HCT116 (cell line): ENCODE measurements around the gene EPS15. TPM values are rescaled to one million over a fixed set of nuclear protein-coding genes. Genes with fewer than 3 reads are reported as not detected.

Experiments used
- ATAC-seq: fragments of 200-7000 bp; cut with Tn5 transposase; 2 replicates; pipeline ENCODE4 v1.9.1; 2020; ENCODE audit warnings: mild to moderate bottlenecking, moderate library complexity
- BruUV-seq: library from RNA; stranded (reverse); fragments of 400-500 nt; replicated peaks from 2 replicates; lab custom pipeline; 2021; lab: Mats Ljungman, UMichigan
- CTCF ChIA-PET: fragments of 300-600 bp; sonication (Branson Sonifier 250); formaldehyde crosslinking; loops from one replicate; lab custom pipeline; 2021; ENCODE audit warnings: antibody characterized with exemption; lab: Charles Lee
- POLR2A ChIA-PET: fragments of 300-600, 350-600 bp; sonication (Branson Sonifier 250); formaldehyde crosslinking; loops from one replicate; lab custom pipeline; 2021; ENCODE audit warnings: antibody characterized with exemption; lab: Charles Lee
- RAD21 ChIA-PET, 2 experiments: fragments of 300-600 bp; sonication (Branson Sonifier 250); formaldehyde crosslinking; loops; one replicate each; lab custom pipeline; 2023; ENCODE audit warnings: low total read pairs in 2 of 2; ENCODE audit not compliant: uncharacterized antibody in 2 of 2, unreplicated experiment in 2 of 2, low non-redundant PET in 1 of 2; lab: Charles Lee
- DNase-seq: peaks from one replicate; pipeline ENCODE4 v3.0.0-alpha.2; 2010; ENCODE audit warnings: low read depth, low spot score
- H2AFZ ChIP-seq: fragments of 200-600 bp; shearing (Covaris generic), sonication (generic); 2 replicates; pipeline ENCODE4 v1.6.1; 2017; ENCODE audit warnings: low read depth, mixed run types, mixed read lengths, antibody characterized with exemption, low read length; ENCODE audit not compliant: poor library complexity, severe bottlenecking
- H3K27ac ChIP-seq: 2 replicates; pipeline ENCODE4 v1.5.1; 2012; ENCODE audit warnings: low read depth, low read length
- H3K27me3 ChIP-seq: fragments of 200-600 bp; sonication (generic); 2 replicates; pipeline ENCODE4 v1.6.1; 2016; ENCODE audit warnings: mixed run types, low read length, mixed read lengths; ENCODE audit not compliant: insufficient read depth
- H3K36me3 ChIP-seq, 2 experiments: fragments of 200-500 bp in 1 of 2; fragments of 200-600 bp in 1 of 2; sonication (Bioruptor generic) in 1 of 2; sonication (generic) in 1 of 2; 2 replicates each; pipeline versions ENCODE4 v1.5.1 to v1.6.1; 2014 to 2016; ENCODE audit warnings: low read length in 2 of 2, inconsistent platforms in 1 of 2, mixed read lengths in 1 of 2, mixed run types in 1 of 2; ENCODE audit not compliant: insufficient read depth in 2 of 2, control insufficient read depth in 1 of 2
- H3K4me1 ChIP-seq, 2 experiments: fragments of 200-600 bp in 1 of 2; sonication (generic) in 1 of 2; 2 replicates each; pipeline versions ENCODE4 v1.5.1 to v1.6.1; 2012 to 2017; ENCODE audit warnings: low read length in 2 of 2, inconsistent platforms in 1 of 2, mild to moderate bottlenecking in 1 of 2, mixed read lengths in 1 of 2, mixed run types in 1 of 2, moderate library complexity in 1 of 2; ENCODE audit not compliant: insufficient read depth in 2 of 2, control insufficient read depth in 1 of 2
- H3K4me2 ChIP-seq: fragments of 200-600 bp; sonication (generic); 2 replicates; pipeline ENCODE4 v1.6.1; 2017; ENCODE audit warnings: mixed run types, low read length, mixed read lengths
- H3K4me3 ChIP-seq, 2 experiments: fragments of 200-600 bp in 1 of 2; sonication (generic) in 1 of 2; replicated peaks in 1 of 2; 2 replicates each; pipeline ENCODE4 v1.5.1; 2011 to 2016; ENCODE audit warnings: low read length in 2 of 2, control low read depth in 1 of 2, low read depth in 1 of 2, mild to moderate bottlenecking in 1 of 2, mixed read lengths in 1 of 2, mixed run types in 1 of 2
- H3K79me2 ChIP-seq: fragments of 200-600 bp; sonication (generic); 2 replicates; pipeline ENCODE4 v1.6.1; 2017; ENCODE audit warnings: mild to moderate bottlenecking, mixed run types, low read length, moderate library complexity, mixed read lengths; ENCODE audit not compliant: insufficient read depth
- H3K9ac ChIP-seq: fragments of 200-600 bp; sonication (generic); 2 replicates; pipeline ENCODE4 v1.6.1; 2016; ENCODE audit warnings: low read length, mixed read lengths
- H3K9me2 ChIP-seq: fragments of 200-600 bp; sonication (generic), shearing (Covaris generic); 2 replicates; pipeline ENCODE4 v1.6.1; 2017; ENCODE audit warnings: mixed run types, mild to moderate bottlenecking, moderate library complexity; ENCODE audit not compliant: insufficient read depth
- H3K9me3 ChIP-seq, 2 experiments: fragments of 200-500 bp in 1 of 2; fragments of 200-600 bp in 1 of 2; sonication (Bioruptor generic) in 1 of 2; sonication (generic) in 1 of 2; 2 replicates each; pipeline ENCODE4 v1.6.1; 2014 to 2017; ENCODE audit warnings: low read length in 2 of 2, mixed read lengths in 2 of 2, inconsistent platforms in 1 of 2, low read depth in 1 of 2, mild to moderate bottlenecking in 1 of 2, mixed run types in 1 of 2, moderate library complexity in 1 of 2; ENCODE audit not compliant: control insufficient read depth in 1 of 2, insufficient read depth in 1 of 2
- H4K20me1 ChIP-seq: fragments of 200-600 bp; sonication (generic), shearing (Covaris generic); 2 replicates; pipeline ENCODE4 v1.6.1; 2017; ENCODE audit warnings: mixed run types, mild to moderate bottlenecking, moderate library complexity; ENCODE audit not compliant: insufficient read depth
- CEBPB ChIP-seq: IDR thresholded peaks from 2 replicates; pipeline ENCODE4 v1.6.1; 2012; ENCODE audit warnings: low read depth
- EGR1 ChIP-seq: IDR thresholded peaks from 2 replicates; pipeline ENCODE4 v1.6.1; 2012; ENCODE audit warnings: low read depth
- ELF1 ChIP-seq: IDR thresholded peaks from 2 replicates; pipeline ENCODE4 v1.6.1; 2012; ENCODE audit warnings: low read depth, borderline replicate concordance
- EZH2phosphoT487 ChIP-seq: fragments of 200-600 bp; IDR thresholded peaks from 2 replicates; pipeline ENCODE4 v1.6.1; 2018; ENCODE audit warnings: antibody characterized with exemption, borderline replicate concordance
- FOSL1 ChIP-seq: IDR thresholded peaks from 2 replicates; pipeline ENCODE4 v1.6.1; 2012; ENCODE audit warnings: low read depth
- JUND ChIP-seq: IDR thresholded peaks from 2 replicates; pipeline ENCODE4 v1.6.1; 2012
- POLR2A ChIP-seq: IDR thresholded peaks from 2 replicates; pipeline ENCODE4 v1.7.0; 2011; ENCODE audit warnings: borderline replicate concordance; ENCODE audit not compliant: insufficient read depth, insufficient read length; ENCODE audit errors: extremely low read depth
- POLR2AphosphoS5 ChIP-seq: IDR thresholded peaks from 2 replicates; pipeline ENCODE4 v1.6.1; 2011; ENCODE audit warnings: mild to moderate bottlenecking, low read depth, low read length, moderate library complexity
- RAD21 ChIP-seq: IDR thresholded peaks from 2 replicates; pipeline ENCODE4 v1.6.1; 2012; ENCODE audit warnings: low read depth, mild to moderate bottlenecking
- SP1 ChIP-seq: IDR thresholded peaks from 2 replicates; pipeline ENCODE4 v1.6.1; 2012; ENCODE audit warnings: low read depth
- SRF ChIP-seq: IDR thresholded peaks from 2 replicates; pipeline ENCODE4 v1.6.1; 2012; ENCODE audit warnings: low read depth
- TCF7L2 ChIP-seq: IDR thresholded peaks from 2 replicates; pipeline ENCODE4 v1.7.0; 2011; ENCODE audit warnings: borderline replicate concordance, inconsistent platforms; ENCODE audit not compliant: insufficient read depth, insufficient read length; ENCODE audit errors: extremely low read depth
- YY1 ChIP-seq: IDR thresholded peaks from 2 replicates; pipeline ENCODE4 v1.6.1; 2011; ENCODE audit warnings: low read length, low read depth, moderate library complexity, mild to moderate bottlenecking; ENCODE audit not compliant: insufficient replicate concordance; ENCODE audit errors: extremely low read depth
- ZFX ChIP-seq: fragments of 450-650 bp; IDR thresholded peaks from 2 replicates; pipeline ENCODE4 v1.6.1; 2017
- intact Hi-C: fragments of 100-400 bp; cut with micrococcal nuclease; formaldehyde crosslinking; loops from 2 replicates; pipeline ENCODE4 v1.10.0; 2022
- total RNA-seq: library from RNA; stranded (reverse); gene quantifications from one replicate; pipeline ENCODE4 v1.2.1, GENCODE V29; 2021; ENCODE audit not compliant: unreplicated experiment
- TF ChIP-seq, protein P1 (sequence below), 3 experiments: fragments of 200-600 bp in 1 of 3; sonication (generic) in 1 of 3; IDR thresholded peaks in 2 of 3; conservative IDR thresholded peaks in 1 of 3; 2 replicates each; pipeline ENCODE4 v1.5.1; 2012 to 2017; ENCODE audit warnings: low read depth in 2 of 3, low read length in 2 of 3, antibody characterized with exemption in 1 of 3, borderline replicate concordance in 1 of 3, control low read depth in 1 of 3, mild to moderate bottlenecking in 1 of 3, mixed read lengths in 1 of 3, mixed run types in 1 of 3, moderate library complexity in 1 of 3; ENCODE audit not compliant: insufficient read depth in 1 of 3
- TF ChIP-seq, protein P2 (sequence below): IDR thresholded peaks from 2 replicates; pipeline ENCODE4 v1.6.1; 2012; ENCODE audit warnings: low read depth
- TF ChIP-seq, protein P3 (sequence below): IDR thresholded peaks from 2 replicates; pipeline ENCODE4 v1.6.1; 2012
- TF ChIP-seq, protein P4 (sequence below): IDR thresholded peaks from 2 replicates; pipeline ENCODE4 v1.6.1; 2011; ENCODE audit warnings: mild to moderate bottlenecking, low read length, moderate library complexity; ENCODE audit not compliant: insufficient replicate concordance; ENCODE audit errors: extremely low read depth
- TF ChIP-seq, protein P5 (sequence below): IDR thresholded peaks from 2 replicates; pipeline ENCODE4 v1.6.1; 2012

The EPS15 gene
- total RNA-seq, 1 experiment from 2014 or later, result 41.2 TPM

DNA sequence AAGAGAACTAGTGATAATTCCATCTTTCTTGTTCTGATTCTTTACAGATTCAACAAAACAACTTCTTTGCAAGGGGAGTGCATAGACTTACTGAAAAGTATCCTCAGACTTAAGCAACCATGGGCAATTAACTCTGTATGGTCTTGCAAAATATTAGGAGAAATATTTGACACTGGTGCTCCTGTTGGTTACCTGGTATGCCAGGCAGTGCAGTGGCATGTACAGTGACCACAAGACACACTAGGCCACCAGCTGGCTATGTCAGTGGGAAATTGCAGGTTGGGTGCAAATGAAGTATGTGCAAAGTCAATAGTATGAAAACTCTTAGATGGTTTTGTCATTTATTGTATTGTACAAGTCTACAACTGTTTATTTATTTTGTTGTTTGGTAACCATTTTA, 34.5 kb downstream of the EPS15 start:
- BruUV-seq, result no TSS peak
- no peak overlapping the region for H3K4me3 ChIP-seq
- ATAC-seq (no peak), DNase-seq (no peak)
- RAD21 ChIA-PET, result no interaction called here
- no peak for TF ChIP-seq EZH2phosphoT487
- no peak for TF ChIP-seq CEBPB
- no peak for TF ChIP-seq TCF7L2
- TF ChIP-seq, protein P1, sequence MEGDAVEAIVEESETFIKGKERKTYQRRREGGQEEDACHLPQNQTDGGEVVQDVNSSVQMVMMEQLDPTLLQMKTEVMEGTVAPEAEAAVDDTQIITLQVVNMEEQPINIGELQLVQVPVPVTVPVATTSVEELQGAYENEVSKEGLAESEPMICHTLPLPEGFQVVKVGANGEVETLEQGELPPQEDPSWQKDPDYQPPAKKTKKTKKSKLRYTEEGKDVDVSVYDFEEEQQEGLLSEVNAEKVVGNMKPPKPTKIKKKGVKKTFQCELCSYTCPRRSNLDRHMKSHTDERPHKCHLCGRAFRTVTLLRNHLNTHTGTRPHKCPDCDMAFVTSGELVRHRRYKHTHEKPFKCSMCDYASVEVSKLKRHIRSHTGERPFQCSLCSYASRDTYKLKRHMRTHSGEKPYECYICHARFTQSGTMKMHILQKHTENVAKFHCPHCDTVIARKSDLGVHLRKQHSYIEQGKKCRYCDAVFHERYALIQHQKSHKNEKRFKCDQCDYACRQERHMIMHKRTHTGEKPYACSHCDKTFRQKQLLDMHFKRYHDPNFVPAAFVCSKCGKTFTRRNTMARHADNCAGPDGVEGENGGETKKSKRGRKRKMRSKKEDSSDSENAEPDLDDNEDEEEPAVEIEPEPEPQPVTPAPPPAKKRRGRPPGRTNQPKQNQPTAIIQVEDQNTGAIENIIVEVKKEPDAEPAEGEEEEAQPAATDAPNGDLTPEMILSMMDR (IDR thresholded peaks at IDR 0.05 in 2 of 3, conservative IDR thresholded peaks at IDR 0.05 in 1 of 3; ENCODE audit: borderline replicate concordance in 1 of 3, insufficient read depth in 1 of 3, low read depth in 2 of 3, low read length in 2 of 3), result no peak
- TF ChIP-seq FOSL1, result no peak
- TF ChIP-seq, protein P2, sequence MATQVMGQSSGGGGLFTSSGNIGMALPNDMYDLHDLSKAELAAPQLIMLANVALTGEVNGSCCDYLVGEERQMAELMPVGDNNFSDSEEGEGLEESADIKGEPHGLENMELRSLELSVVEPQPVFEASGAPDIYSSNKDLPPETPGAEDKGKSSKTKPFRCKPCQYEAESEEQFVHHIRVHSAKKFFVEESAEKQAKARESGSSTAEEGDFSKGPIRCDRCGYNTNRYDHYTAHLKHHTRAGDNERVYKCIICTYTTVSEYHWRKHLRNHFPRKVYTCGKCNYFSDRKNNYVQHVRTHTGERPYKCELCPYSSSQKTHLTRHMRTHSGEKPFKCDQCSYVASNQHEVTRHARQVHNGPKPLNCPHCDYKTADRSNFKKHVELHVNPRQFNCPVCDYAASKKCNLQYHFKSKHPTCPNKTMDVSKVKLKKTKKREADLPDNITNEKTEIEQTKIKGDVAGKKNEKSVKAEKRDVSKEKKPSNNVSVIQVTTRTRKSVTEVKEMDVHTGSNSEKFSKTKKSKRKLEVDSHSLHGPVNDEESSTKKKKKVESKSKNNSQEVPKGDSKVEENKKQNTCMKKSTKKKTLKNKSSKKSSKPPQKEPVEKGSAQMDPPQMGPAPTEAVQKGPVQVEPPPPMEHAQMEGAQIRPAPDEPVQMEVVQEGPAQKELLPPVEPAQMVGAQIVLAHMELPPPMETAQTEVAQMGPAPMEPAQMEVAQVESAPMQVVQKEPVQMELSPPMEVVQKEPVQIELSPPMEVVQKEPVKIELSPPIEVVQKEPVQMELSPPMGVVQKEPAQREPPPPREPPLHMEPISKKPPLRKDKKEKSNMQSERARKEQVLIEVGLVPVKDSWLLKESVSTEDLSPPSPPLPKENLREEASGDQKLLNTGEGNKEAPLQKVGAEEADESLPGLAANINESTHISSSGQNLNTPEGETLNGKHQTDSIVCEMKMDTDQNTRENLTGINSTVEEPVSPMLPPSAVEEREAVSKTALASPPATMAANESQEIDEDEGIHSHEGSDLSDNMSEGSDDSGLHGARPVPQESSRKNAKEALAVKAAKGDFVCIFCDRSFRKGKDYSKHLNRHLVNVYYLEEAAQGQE, result no peak
- no peak for TF ChIP-seq EGR1
- TF ChIP-seq, protein P3, sequence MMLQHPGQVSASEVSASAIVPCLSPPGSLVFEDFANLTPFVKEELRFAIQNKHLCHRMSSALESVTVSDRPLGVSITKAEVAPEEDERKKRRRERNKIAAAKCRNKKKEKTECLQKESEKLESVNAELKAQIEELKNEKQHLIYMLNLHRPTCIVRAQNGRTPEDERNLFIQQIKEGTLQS, result no peak
- TF ChIP-seq ZFX, result no peak
- no peak for TF ChIP-seq JUND
- TF ChIP-seq, protein P4, sequence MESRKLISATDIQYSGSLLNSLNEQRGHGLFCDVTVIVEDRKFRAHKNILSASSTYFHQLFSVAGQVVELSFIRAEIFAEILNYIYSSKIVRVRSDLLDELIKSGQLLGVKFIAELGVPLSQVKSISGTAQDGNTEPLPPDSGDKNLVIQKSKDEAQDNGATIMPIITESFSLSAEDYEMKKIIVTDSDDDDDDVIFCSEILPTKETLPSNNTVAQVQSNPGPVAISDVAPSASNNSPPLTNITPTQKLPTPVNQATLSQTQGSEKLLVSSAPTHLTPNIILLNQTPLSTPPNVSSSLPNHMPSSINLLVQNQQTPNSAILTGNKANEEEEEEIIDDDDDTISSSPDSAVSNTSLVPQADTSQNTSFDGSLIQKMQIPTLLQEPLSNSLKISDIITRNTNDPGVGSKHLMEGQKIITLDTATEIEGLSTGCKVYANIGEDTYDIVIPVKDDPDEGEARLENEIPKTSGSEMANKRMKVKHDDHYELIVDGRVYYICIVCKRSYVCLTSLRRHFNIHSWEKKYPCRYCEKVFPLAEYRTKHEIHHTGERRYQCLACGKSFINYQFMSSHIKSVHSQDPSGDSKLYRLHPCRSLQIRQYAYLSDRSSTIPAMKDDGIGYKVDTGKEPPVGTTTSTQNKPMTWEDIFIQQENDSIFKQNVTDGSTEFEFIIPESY, result no peak
- no peak for TF ChIP-seq SRF
- no peak for TF ChIP-seq SP1
- no peak for TF ChIP-seq RAD21
- TF ChIP-seq ELF1, result no peak
- TF ChIP-seq YY1, result no peak
- no peak for TF ChIP-seq POLR2AphosphoS5
- TF ChIP-seq, protein P5, sequence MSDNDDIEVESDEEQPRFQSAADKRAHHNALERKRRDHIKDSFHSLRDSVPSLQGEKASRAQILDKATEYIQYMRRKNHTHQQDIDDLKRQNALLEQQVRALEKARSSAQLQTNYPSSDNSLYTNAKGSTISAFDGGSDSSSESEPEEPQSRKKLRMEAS, result no peak
- TF ChIP-seq POLR2A, result no peak
- no peak overlapping the region for H3K9ac ChIP-seq
- no peak overlapping the region for H3K4me2 ChIP-seq
- peaks cover 44% of the 10 kb centered on the region for H3K79me2 ChIP-seq
- intact Hi-C loops, result no loop called here
- CTCF ChIA-PET, result no interaction called here
- no peak overlapping the region for H3K27ac ChIP-seq
- no peak overlapping the region for H2AFZ ChIP-seq
- H3K9me2 ChIP-seq, result no peaks in the 10 kb centered on the region
- H3K27me3 ChIP-seq, result no peaks in the 10 kb centered on the region
- POLR2A ChIA-PET, result no interaction called here
- H3K4me1 ChIP-seq, result no peaks in the 10 kb centered on the region
- H4K20me1 ChIP-seq, result no peaks in the 10 kb centered on the region
- H3K9me3 ChIP-seq, result no peaks in the 10 kb centered on the region
- H3K36me3 ChIP-seq, result no peaks in the 10 kb centered on the region
